Colonic mucosa (tissue), 4 donors: ENCODE measurements around the gene ACO2. TPM values are rescaled to one million over a fixed set of nuclear protein-coding genes. Genes with fewer than 3 reads are reported as not detected.

Source experiments
- DNase-seq: peaks from one replicate; pipeline ENCODE4 v3.0.0-alpha.2; 2020
- H3K27ac ChIP-seq: fragments of 200-600 bp; one replicate; pipeline ENCODE4 v1.8.0; 2021
- H3K27me3 ChIP-seq: fragments of 200-600 bp; one replicate; pipeline ENCODE4 v1.8.0; 2021
- H3K36me3 ChIP-seq: fragments of 200-600 bp; one replicate; pipeline ENCODE4 v1.8.0; 2021
- H3K4me1 ChIP-seq: fragments of 200-600 bp; one replicate; pipeline ENCODE4 v1.8.0; 2021; ENCODE audit warnings: mild to moderate bottlenecking
- H3K4me3 ChIP-seq: fragments of 200-600 bp; one replicate; pipeline ENCODE4 v1.8.0; 2021
- H3K9ac ChIP-seq, 2 donors: one replicate each; pipeline ENCODE4 v1.7.0; 2013; ENCODE audit warnings: control low read depth in 2 of 2, low read depth in 2 of 2, low read length in 2 of 2
- H3K9me3 ChIP-seq: fragments of 200-600 bp; one replicate; pipeline ENCODE4 v1.8.0; 2021
- intact Hi-C: fragments of 100-400 bp; cut with DNase I; formaldehyde crosslinking; loops from one replicate; pipeline ENCODE4 v1.14.1; 2022
- total RNA-seq, 2 donors: library from RNA; stranded (reverse); fragmentation: NEBNext Ultra II Directional in 1 of 2; extraction: Animal tissue kit (Norgen Biotek cat#: 25700) in 1 of 2; gene quantifications; one replicate each; pipeline ENCODE4 v1.2.1, GENCODE V29; 2021
- TF ChIP-seq, protein P1 (sequence below): fragments of 200-600 bp; IDR thresholded peaks from one replicate; pipeline ENCODE4 v1.8.0; 2022; ENCODE audit warnings: antibody characterized with exemption, mild to moderate bottlenecking
- donor health status: healthy.
- donor health status: DM: no; HTN: no; CAD: no.
- donor health status: DM: no; HTN: no; CAD: no.

The ACO2 gene
- total RNA-seq, 2 donors from 2014 or later: 254 to 268 TPM

- Histone ChIP-seq H3K4me1 (no peaks in the 10 kb centered on the region), H3K9ac (no peak overlapping the region), H3K4me3 (no peak overlapping the region), H3K36me3 (peaks cover 7% of the 10 kb centered on the region), H3K9me3 (no peaks in the 10 kb centered on the region), H3K27ac (no peak overlapping the region), H3K27me3 (no peaks in the 10 kb centered on the region)
- TF ChIP-seq, protein P1, sequence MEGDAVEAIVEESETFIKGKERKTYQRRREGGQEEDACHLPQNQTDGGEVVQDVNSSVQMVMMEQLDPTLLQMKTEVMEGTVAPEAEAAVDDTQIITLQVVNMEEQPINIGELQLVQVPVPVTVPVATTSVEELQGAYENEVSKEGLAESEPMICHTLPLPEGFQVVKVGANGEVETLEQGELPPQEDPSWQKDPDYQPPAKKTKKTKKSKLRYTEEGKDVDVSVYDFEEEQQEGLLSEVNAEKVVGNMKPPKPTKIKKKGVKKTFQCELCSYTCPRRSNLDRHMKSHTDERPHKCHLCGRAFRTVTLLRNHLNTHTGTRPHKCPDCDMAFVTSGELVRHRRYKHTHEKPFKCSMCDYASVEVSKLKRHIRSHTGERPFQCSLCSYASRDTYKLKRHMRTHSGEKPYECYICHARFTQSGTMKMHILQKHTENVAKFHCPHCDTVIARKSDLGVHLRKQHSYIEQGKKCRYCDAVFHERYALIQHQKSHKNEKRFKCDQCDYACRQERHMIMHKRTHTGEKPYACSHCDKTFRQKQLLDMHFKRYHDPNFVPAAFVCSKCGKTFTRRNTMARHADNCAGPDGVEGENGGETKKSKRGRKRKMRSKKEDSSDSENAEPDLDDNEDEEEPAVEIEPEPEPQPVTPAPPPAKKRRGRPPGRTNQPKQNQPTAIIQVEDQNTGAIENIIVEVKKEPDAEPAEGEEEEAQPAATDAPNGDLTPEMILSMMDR: no peak
- no peak for DNase-seq
- intact Hi-C loops: loop anchor here (2.0 kb wide), 1 partner anchor 112 kb away; no protein-coding TSS in a partner anchor
Observed at GRCh38 chr22:41516462-41516861, 47.5 kb downstream of the ACO2 start.

DNA sequence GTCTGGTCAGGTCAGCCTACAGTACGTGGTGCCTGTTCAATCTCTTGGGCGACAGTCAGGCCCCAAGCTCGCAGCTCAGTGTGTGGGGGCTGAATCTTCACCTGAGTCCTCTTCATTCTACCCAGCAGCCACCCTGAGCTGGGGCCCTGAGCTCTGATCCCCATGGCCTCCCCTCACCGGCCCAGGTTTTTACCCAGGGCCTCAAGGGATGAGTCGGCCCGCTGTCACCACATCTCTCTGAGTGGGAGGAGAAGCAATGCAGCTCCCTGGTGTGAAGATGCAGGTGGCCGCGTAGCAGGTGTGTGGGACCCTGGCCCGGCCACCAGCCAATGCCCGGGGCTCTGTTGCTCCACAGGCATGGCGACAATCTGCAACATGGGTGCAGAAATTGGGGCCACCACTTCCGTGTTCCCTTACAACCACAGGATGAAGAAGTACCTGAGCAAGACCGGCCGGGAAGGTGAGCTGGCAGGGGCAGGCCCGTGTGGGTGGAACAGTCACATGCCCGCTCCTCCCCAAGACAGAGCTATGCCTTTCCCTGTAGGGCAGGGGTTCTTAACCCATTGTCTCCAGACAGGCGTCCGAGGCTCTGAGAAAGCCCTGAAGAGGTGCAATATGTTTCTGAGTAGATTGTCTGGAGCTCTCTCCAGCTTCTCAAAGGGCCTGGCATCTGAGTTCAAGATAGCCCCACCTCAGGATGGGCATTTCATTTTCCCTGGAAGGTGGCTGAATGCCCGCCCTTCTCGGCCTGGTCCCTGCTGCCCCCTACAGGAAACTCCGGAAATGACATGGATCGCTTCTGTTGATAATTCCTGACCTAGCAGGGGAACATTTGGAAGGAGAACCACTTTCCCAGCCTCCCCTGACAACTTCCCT is 48.5 kb downstream of the ACO2 start:
- Histone ChIP-seq H3K9ac (no peak overlapping the region), H3K27me3 (no peaks in the 10 kb centered on the region), H3K27ac (no peak overlapping the region), H3K9me3 (no peaks in the 10 kb centered on the region), H3K4me1 (no peaks in the 10 kb centered on the region), H3K4me3 (no peak overlapping the region), H3K36me3 (peaks cover 7% of the 10 kb centered on the region)
- peak; percentile 84 for DNase-seq
- TF ChIP-seq, protein P1: peak; percentile 72
- intact Hi-C loops: loop anchor here (2.0 kb wide), 1 partner anchor 113 kb away; no protein-coding TSS in a partner anchor

DNA sequence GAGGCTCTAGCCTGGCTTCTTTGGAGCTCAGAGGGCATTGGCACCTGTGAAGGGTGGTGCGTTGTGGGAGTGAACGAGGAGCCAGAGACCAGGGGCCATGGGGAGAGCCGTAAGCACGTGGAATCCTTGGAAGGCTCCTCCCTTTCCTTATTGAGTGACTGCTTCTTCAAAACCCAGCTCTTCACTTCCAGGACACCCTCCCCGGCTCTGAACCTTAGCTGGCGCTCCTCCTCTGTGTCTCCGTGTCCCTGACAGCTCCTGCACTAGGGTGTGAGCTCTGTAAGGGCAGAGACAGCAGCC is 49.1 kb downstream of the ACO2 start:
- Histone ChIP-seq H3K27ac (no peak overlapping the region), H3K9me3 (no peaks in the 10 kb centered on the region), H3K9ac (no peak overlapping the region), H3K27me3 (no peaks in the 10 kb centered on the region), H3K4me3 (no peak overlapping the region), H3K36me3 (peaks cover 7% of the 10 kb centered on the region), H3K4me1 (no peaks in the 10 kb centered on the region)
- intact Hi-C loops: no loop called here
- DNase-seq: no peak
- TF ChIP-seq, protein P1: no peak

DNA sequence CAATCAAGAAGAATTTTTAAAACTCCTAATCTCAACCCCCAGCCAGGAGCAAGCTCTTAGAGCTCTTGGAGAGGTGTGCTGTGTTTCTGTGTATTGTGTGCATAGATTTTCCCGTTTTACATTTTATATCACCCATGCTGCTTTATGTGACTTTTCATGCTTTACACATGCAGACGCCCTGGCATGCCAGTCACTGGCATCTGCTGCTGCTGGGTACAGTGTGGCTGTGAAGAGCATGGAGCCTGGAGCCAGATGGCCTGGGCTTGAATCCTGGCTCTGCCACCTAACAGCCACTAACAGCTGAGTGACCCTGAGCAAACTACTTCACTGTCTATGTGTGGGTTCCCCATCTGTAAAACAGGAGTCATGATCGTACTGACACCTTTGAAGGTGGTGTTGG is 52.2 kb downstream of the ACO2 start:
- TF ChIP-seq, protein P1: no peak
- intact Hi-C loops: no loop called here
- no peak overlapping the region for H3K9ac ChIP-seq
- no peaks in the 10 kb centered on the region for H3K27me3 ChIP-seq
- no peak overlapping the region for H3K4me3 ChIP-seq
- H3K36me3 ChIP-seq: peaks cover 16% of the 10 kb centered on the region
- no peak overlapping the region for H3K27ac ChIP-seq
- no peak for DNase-seq
- H3K4me1 ChIP-seq: no peaks in the 10 kb centered on the region
- no peaks in the 10 kb centered on the region for H3K9me3 ChIP-seq

DNA sequence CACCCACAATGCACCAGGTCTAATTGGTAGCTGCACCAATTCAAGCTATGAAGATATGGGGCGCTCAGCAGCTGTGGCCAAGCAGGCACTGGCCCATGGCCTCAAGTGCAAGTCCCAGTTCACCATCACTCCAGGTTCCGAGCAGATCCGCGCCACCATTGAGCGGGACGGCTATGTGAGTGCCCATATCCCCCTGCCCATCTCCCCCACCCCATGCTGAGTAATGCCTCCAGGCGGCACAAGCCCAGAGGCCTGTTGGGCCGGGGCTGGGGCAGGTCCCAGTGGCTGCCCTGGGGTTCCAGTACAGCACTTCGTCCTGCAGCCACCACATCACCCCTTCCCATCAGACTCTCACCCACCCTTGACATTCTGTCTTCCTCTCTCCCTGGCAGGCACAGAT is 53.9 kb downstream of the ACO2 start:
- no peak overlapping the region for H3K4me3 ChIP-seq
- H3K9ac ChIP-seq: no peak overlapping the region
- TF ChIP-seq, protein P1: no peak
- H3K36me3 ChIP-seq: peaks cover 25% of the 10 kb centered on the region
- no peaks in the 10 kb centered on the region for H3K9me3 ChIP-seq
- no peak overlapping the region for H3K27ac ChIP-seq
- intact Hi-C loops: no loop called here
- no peak for DNase-seq
- H3K4me1 ChIP-seq: no peaks in the 10 kb centered on the region
- no peaks in the 10 kb centered on the region for H3K27me3 ChIP-seq
